ENCODE results near the gene MRPL37.

DNA sequence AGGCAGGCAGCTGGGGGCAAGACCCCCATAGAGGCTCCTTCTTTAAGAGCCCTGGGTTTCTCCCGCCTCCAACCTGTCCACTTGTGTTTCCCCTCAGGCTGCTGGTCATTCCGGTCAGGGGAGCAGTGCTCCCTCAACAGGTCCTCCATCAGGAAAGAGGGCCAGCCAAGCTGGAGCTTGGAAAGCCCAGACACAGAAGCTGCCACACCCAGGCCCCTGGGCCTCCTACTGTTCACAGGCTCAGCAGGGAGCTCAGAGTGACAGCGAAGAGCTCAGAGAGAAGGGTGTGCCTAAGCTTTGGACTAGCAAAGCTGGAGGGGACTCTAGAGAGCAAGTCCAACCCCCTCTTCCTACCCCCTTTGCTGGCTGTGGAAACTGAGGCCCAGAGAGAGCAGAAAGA lies 36.9 kb upstream of the MRPL37 start:
- TF ChIP-seq, protein P1, sequence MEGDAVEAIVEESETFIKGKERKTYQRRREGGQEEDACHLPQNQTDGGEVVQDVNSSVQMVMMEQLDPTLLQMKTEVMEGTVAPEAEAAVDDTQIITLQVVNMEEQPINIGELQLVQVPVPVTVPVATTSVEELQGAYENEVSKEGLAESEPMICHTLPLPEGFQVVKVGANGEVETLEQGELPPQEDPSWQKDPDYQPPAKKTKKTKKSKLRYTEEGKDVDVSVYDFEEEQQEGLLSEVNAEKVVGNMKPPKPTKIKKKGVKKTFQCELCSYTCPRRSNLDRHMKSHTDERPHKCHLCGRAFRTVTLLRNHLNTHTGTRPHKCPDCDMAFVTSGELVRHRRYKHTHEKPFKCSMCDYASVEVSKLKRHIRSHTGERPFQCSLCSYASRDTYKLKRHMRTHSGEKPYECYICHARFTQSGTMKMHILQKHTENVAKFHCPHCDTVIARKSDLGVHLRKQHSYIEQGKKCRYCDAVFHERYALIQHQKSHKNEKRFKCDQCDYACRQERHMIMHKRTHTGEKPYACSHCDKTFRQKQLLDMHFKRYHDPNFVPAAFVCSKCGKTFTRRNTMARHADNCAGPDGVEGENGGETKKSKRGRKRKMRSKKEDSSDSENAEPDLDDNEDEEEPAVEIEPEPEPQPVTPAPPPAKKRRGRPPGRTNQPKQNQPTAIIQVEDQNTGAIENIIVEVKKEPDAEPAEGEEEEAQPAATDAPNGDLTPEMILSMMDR (IDR thresholded peaks at IDR 0.05): no peak
- TF ChIP-seq ZFX (IDR thresholded peaks at IDR 0.05; ENCODE audit: borderline replicate concordance): no peak

Data from 22Rv1 (cell line).